GM19025 (cell line): ENCODE measurements around the gene ZDHHC22.

Experiments
- ATAC-seq: cut with Tn5 transposase; IDR thresholded peaks from one replicate; pipeline ENCODE4 v1.9.1; 2021; ENCODE audit warnings: mild to moderate bottlenecking, low read depth, moderate library complexity; ENCODE audit not compliant: unreplicated experiment

The ZDHHC22 gene

GRCh38 chr14:77086017-77086727 is 55.4 kb downstream of the ZDHHC22 start:
- no peak for ATAC-seq

GRCh38 chr14:77085538-77085937 is 56.1 kb downstream of the ZDHHC22 start:
- ATAC-seq: no peak

- ATAC-seq: no peak
These were observed 56.6 kb downstream of the ZDHHC22 start for GRCh38 chr14:77084985-77085384.

- ATAC-seq: no peak
These were observed 58.5 kb downstream of the ZDHHC22 start for GRCh38 chr14:77083082-77083481.

- no peak for ATAC-seq
These were observed 59.2 kb downstream of the ZDHHC22 start for GRCh38 chr14:77082356-77082755.
